Measurements from ENCODE around the gene NSUN6.

DNA sequence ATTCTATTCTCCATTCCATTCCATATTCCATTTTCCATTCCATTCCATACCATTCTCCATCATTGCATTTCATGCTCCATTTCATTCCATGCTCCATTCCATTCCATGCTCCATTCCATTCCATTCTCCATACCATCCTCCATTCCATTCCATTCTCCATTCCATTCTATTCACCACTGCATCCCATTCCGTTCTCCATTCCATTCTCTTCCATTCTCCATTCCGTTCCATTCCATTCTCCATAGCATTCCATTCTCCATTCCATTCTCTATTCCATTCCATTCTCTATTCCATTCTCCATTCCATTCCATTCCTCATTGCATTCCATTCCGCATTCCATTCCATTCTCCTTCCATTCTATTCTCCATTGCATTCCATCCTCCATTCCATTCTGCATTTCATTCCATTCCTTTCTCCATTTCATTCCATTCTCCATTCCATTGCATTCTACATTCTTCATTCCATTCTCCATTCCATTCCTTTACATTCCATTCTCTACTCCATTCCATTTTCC is 84.0 kb downstream of the NSUN6 start:
- TF ChIP-seq POLR2A (IDR thresholded peaks at IDR 0.05) = no peak
- TF ChIP-seq, protein P1, sequence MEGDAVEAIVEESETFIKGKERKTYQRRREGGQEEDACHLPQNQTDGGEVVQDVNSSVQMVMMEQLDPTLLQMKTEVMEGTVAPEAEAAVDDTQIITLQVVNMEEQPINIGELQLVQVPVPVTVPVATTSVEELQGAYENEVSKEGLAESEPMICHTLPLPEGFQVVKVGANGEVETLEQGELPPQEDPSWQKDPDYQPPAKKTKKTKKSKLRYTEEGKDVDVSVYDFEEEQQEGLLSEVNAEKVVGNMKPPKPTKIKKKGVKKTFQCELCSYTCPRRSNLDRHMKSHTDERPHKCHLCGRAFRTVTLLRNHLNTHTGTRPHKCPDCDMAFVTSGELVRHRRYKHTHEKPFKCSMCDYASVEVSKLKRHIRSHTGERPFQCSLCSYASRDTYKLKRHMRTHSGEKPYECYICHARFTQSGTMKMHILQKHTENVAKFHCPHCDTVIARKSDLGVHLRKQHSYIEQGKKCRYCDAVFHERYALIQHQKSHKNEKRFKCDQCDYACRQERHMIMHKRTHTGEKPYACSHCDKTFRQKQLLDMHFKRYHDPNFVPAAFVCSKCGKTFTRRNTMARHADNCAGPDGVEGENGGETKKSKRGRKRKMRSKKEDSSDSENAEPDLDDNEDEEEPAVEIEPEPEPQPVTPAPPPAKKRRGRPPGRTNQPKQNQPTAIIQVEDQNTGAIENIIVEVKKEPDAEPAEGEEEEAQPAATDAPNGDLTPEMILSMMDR (IDR thresholded peaks at IDR 0.05) = no peak

Data from thyroid gland (tissue), 4 donors.